GM21723 (cell line): ENCODE results near the gene ITGB1BP1.

Experiments used
- ATAC-seq: cut with Tn5 transposase; IDR thresholded peaks from one replicate; pipeline ENCODE4 v1.9.1; 2021; ENCODE audit warnings: mild to moderate bottlenecking, moderate library complexity; ENCODE audit not compliant: unreplicated experiment

Gene ITGB1BP1, protein sequence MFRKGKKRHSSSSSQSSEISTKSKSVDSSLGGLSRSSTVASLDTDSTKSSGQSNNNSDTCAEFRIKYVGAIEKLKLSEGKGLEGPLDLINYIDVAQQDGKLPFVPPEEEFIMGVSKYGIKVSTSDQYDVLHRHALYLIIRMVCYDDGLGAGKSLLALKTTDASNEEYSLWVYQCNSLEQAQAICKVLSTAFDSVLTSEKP

DNA sequence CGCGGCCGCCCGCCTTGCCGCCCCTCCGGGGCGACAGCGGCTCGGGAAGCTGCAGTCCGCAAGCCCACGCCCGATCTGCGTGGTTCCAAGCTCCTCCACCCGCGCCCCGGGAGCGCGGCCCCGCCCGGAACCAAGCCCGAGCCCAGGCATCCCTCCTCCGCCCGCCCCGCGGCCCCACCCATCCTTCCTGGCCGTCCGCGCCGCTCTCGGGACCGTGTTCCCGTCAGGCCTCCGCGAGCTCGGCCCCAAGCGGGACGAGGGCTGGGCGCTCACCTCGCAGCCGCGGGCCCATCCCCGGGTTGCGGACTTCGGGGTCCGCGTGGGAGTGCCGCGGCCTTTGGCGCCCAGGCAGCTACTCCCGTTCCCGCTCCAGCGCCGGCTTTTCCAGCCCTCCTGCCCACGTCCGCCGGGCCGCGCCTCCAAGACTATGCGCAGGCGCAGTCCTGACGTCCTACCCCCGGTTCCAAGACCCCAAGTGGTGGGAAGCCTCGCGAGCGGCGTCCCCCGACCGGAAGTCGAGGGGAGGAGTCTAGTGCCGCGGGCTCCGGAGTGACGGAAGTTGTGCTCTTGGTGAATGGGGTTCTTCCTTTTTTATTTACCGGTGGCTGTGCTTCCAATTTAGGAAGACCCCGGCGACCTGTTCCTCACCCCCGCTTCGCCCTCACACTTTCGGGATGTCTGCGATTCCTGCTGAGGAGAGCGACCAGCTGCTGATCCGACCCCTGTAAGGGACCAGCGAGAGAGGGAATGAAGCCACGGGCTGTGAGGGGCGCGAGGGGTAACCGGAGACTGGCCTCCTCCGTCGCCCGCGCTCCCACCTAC lies at the start of gene ITGB1BP1, which contains the start of gene CPSF3:
Gene ITGB1BP1, minus strand, starts transcription at position 429 of the 822 bp plus-strand sequence. CDS start 4,831 bp downstream, outside the sequence.
Gene CPSF3, plus strand, starts transcription at position 555 of the 822 bp plus-strand sequence. Its CDS starts 120 bp downstream, at position 675.
- ATAC-seq: peak; percentile 86

DNA sequence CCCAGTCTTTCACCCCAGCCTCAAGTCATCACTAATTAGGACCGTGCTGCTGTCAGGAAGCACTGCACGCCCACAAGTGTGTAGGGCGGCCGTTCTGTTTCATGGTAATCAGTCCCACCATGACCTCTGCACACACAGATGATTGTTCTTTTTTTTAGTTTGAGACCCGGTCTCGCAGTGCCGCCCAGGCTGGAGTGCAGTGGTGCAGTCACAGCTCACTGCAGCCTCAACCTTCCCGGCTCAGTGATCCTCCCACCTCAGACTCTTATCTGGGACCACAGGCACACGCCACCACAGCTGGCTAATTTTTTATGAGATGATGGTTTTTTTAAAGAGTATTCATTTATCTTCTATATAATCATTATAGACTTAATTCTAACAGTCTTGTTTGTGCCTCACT lies 49.2 kb upstream of the ITGB1BP1 start:
- ATAC-seq: no peak

DNA sequence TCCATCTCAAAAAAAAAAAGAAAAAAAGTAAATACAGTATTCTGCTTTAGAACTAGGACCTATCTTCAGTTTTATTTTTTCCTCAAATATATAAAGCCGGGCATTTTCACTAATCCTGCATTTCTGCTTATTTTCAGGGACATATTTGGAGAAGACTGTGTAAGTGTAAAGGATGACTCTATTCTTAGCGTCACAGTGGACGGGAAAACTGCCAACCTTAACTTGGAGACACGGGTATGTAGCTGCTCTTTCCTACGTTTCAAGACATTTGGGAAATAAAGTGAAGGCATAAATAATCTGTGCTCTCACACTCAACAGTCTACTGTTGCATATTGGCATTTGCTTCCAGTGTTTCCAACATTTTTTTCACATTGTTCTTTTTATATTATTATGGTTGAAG lies 47.9 kb upstream of the ITGB1BP1 start:
- no peak for ATAC-seq

DNA sequence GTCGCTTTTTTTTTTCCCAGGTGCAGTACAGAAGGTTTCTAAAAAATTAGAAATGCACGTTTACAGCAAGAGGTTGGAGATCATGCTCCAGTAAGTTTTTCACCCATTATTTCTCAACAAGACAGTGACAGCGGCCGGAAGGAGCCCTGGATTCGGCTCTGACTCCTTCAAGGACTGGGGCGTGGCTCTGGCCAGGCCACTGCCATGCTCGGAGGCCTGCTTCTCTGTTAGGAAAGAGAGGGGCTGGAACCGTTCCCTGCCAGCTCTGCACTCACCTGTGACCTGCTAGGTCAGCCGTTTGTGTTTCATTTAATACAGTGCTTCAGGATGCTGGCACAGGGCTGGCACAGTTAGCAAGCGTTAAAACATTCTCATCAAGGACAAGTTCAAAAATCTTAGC lies 44.4 kb upstream of the ITGB1BP1 start:
- ATAC-seq: no peak

DNA sequence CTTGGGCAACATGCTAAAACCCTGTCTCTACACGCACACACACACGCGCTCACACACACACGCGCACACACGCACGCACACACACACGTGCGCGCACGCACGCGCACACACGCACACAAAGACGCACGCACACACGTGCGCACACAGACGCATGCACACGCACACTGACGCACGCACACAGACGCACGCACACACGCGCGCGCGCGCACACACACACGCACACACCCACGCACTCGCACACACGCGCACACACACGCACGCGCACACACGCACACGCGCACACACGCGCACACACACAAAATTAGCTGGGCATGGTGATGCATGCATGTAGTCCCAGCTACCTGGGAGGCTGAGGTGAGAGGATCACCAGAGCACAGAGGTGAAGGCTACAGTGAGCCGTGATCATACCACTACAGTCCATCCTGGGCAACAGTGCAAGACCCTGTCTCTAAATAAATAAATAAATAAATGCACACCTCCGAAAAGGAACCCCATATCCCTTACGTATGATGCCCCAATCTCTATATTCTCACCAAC lies 42.9 kb upstream of the ITGB1BP1 start:
- no peak for ATAC-seq

DNA sequence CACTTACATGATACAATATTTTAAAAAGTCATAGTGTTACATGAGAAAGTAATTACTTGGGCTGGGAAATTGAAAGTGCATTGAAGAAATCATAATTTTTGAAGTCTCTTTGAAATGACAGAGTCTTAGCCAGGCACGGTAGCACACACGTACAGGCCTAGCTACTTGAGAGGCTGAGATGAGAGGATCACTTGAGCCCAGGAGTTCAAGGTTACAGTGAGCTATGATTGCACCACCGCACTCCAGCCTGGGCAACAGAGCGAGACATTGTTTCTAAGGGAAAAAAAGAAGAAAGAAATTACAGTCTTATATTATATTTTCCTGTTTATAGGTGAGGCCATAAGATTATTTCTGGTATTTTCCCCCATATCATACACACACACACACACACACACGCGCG lies 41.8 kb upstream of the ITGB1BP1 start:
- ATAC-seq: no peak

DNA sequence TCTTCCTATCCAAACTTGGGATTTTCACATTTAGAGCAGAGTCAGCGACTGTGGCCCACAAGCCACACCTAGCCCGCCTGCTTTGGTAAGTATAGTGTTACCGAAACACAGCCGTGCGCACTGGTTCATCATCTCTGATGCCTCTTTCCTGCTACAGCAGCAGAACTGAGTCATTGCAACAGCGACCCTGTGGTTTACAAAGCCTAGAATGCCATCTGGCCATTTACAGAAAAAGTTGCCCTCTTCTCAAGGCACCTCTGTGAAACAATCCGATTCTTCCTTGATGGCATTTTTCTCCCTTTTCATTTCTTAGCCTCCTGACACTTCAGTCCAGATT lies 40.3 kb upstream of the ITGB1BP1 start:
- peak; percentile 92 for ATAC-seq

DNA sequence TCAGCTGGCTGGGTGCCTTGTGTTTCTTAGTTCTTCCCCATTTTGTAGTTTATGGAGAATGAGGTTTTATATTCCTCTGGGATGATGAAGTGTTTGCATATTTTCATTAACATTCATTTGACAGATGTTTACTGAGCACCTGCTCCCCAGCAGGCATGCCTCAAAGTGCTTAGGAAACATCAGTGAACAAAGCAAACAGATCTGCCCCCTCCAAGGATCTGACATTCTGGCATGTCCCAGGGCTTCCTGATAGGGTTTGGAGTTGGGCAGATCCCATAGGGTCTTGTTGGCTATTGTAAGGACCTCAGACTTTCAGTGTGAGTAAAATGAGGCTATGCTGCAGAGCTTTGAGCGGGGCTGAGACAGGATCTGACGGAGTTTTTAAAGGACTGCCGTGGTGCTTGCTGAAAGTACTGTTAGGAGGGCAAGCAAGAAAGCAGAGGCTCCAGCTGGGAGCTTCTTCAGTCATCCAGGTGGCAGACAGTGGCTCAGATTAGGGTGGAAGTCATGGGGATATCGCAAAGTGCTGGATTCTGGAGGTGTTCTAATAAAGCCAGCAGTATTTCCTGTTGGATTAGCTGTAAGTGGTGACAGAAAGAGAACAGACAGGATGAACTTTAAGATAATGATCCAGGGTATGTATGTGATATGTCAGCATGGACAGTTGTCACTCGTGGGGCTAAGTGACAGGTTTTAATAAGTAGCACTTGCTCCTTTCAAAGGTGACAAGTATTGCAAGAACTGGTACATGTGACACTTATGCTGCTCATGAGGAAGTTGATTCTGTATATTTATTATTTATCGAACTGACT lies 39.8 kb upstream of the ITGB1BP1 start:
- peak; percentile 9 for ATAC-seq

DNA sequence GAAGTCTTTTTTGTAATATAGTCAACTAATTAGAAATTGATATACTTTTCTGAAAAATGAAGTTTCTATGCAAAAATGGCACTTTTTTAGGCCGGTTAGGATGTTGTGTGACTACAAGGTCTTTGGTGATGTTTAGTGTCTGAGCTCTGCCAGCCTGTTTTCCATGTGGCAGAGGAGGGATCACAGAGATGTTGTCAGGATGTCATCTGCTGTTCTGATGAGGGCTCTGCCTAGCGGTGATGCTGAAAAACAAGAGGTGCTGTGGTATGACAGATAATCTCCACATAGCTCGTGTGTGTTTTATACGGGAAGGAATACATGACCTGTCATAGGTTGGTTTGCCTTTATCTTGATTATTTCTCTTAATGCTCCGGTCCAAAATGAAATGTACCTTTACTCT lies 39.0 kb upstream of the ITGB1BP1 start:
- no peak for ATAC-seq

DNA sequence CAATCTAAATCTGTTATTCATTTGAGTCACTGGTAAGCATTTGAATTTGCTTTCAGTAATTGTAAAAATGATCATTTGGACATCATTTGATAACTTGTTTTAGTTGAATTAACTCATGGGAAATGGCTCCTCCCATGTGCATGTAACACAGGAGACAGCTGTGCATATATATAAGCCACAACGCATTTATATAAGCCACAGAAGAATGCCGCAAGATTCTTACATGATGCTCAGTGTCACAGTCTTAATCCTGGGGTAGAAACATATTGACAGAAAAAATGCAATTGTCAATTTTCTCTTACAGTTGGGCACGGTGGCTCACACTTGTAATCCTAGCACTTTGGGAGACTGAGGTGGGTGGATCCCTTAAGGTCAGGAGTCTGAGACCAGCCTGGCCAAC lies 37.8 kb upstream of the ITGB1BP1 start:
- no peak for ATAC-seq

DNA sequence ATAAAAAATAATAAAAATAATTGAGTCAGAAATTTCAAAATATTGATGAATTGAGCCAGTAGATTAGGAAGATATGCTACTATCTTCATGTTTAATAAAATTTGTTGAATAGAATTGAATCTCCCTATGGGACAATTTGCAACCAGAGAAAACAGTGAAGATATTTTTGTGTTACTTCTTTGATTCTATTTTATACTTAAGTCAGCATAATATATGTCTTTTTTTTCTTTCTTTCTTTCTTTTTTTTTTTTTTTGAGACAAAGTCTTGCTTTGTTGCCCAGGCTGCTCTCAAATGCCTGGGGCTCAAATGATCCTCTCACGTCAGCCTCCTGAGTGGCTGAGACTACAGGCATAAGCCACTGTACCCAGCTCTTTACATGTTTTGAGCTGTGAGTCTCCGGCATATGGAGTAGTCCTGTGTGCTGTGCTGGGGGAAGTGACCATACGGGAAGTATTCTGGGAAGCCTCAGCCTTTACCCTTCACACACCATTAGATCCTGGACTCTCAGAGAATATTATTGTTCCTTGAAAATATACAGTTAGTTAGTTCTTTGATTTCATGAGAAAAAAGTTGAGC lies 37.2 kb upstream of the ITGB1BP1 start:
- ATAC-seq: no peak

DNA sequence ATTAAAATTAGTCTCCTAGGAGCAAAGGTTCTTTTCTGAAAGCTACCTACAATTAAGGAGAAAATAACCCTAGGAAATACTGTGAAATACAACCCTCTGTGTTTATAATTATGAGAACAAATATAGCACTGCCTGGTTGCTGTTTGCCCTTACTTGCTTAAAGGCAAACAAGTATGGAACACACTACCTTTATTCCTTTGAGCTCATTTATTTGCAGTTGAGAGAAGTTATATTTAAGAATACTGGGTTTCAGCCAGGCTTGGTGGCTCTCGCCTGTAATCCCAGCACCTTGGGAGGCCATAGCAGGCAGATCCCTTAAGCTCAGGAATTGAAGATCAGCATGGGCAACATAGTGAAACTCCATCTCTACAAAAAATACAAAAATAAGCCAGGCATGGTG lies 27.9 kb upstream of the ITGB1BP1 start:
- no peak for ATAC-seq

DNA sequence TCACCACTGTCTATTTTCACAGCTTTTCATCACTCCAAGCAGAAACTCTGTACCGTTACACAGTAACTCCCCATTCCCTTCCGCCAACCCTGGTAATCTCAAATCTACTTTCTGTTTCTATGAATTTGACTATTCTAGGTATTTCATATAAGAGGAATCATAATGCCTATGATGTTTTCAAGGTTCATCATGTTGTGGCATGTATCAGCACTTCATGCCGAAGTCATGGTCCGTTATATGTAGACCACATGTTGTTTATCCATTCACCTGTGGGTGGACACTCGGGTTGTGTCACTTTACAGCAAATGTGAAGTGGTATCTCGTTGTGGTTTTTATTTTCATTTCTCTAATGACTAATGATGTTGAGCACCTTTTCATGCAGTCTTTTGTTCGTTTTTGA lies 21.8 kb upstream of the ITGB1BP1 start:
- ATAC-seq: no peak

DNA sequence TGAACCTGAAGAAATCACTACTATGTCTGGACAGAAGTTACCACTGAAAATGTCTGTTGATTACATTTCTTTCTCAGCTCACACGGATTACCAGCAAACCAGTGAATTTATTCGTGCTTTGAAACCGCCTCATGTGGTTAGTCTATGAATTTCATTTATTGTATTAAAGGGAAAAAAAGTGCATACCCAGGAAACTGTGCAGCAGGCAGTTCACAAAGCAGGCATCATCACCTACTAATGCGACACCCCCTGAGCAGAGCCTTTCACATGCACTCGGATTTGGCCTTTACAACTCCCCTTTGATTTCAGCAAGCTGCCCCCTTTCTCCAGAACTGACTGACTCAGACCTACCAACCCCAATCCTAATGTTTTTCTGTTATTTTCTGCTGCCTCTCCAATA lies 20.2 kb upstream of the ITGB1BP1 start:
- no peak for ATAC-seq

DNA sequence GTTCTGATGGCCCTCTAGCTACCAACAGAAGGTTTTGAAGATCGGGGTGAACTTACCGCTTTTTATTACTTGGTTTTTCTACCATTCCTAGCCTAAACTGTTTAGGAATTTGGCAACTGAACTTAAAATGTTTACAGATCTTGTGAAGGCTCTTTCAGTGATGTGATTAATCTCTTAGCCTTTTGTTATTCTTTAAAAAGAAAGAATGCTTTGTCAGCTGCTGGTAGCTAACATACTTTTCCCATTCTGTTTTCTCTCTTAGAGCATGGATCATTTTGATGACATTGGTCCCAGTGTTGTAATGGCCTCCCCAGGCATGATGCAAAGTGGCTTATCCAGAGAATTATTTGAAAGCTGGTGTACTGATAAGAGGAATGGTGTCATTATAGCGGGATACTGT lies 18.2 kb upstream of the ITGB1BP1 start:
- no peak for ATAC-seq

DNA sequence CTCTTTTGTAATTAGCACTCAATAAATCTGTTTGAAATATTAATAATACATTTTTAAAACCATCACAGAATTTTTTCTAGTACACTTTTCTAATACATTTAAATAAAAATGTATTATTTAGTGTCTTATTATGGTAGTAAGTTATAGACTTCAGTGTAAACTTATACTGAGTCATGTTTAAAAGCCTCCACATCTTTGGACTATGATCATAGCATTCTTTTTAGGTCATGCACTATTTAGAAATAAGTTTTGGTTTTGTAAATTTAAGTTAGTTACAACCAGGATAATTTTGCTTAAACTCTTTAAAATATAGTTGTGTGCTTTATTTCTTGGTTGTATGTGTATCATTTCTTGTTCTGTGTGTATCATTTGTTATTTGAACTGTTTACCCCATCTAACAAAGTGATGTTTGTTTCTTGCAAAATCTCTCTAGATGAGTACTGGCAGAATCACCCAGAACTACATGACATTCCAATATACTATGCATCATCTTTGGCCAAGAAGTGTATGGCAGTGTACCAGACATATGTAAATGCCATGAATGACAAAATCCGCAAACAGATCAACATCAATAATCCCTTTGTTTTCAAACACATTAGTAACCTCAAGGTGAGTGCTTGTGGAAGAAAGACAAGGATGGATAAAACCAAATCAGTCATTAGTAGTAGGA lies 16.9 kb upstream of the ITGB1BP1 start:
- no peak for ATAC-seq

DNA sequence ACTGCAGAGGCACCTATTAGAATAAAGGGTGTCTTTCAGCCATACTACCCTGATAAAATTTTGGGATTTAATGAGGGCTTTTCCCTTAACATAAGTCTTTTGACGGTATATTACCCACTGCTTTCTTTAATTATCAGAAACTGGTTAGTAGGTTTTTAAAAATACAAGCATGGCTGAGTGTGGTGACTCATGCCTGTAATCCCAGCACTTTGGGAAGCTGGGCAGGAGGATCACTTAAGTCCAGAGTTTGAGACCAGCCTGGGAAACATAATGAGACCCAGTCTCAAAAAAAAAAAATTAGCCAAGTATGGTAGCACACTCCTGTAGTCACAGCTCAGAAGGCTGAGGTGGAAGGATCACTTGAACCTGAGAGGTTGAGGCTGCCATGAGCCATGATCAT lies 16.2 kb upstream of the ITGB1BP1 start:
- ATAC-seq: no peak

DNA sequence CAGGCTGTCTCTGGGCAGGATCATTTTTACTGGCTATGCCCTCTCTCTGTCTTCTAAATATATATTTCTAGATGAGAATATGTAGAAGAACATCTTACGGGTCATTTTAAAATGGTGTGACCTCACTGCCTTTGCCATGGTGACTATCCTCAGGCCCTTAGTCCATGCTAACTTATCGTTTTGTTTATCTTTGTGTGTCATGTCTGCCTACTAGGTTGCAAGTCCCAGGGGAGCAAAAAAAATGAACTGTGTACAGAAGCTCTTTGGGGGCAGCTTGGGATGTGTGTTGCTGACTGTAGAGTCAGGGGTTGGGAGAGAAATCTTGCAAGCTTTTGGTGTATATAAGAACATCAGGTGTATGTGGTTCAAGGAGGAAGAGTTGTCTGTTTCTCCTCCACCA lies 11.2 kb upstream of the ITGB1BP1 start:
- no peak for ATAC-seq

DNA sequence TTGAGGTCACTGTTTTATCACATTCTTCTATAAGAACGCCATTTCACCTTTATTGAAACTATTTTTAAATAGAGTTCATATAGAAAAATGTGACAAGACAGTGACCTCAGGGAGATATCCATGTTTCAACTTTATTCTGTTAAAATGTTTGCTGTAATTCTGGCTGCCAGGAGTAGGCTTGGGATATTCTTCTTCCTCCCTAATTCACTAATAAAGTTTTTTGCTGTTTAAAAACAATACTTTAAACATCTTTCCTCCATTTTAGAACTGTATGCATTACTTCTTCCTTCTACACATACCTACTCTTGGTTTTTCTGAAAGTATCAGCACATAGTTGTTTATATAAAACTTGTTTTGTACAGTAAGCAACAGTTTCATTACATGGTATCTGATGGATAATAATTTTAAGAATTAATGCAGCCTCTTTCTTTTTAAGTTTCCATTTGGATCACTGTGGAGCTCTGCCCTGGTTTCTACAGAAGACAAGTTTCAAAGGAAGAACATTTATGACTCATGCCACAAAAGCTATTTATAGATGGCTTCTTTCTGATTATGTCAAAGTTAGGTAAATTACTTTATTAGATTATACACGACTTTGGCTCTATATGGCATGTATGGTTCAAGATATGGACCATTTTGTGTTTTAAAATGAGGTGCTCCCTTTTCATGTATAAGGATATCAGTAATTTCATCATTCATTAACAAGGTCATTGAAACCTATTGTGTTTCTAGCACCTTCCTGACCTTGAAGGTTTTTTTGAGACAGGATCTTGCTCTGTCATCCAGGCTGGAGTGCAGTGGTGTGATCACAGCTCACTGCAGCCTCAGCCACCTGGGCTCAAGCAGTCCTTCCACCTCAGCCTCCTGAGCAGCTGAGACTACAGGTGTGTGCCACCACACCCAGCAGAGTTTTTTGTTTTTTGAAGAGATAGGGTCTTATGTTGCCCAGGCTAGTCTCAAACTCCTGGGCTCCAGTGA lies 7.3 kb upstream of the ITGB1BP1 start:
- ATAC-seq: no peak
